ENCODE measurements around the gene ATF7. TPM values are rescaled to one million over a fixed set of nuclear protein-coding genes. Genes with fewer than 3 reads are reported as not detected.
"Not testable (repeated sequence)": the region's sequence is repeated elsewhere in the genome, so short reads cannot be mapped to it uniquely, and the experiment has no call there.

ATF7 gene
- total RNA-seq, 2 donors from 2014 or later: 38.3 to 39.2 TPM

DNA sequence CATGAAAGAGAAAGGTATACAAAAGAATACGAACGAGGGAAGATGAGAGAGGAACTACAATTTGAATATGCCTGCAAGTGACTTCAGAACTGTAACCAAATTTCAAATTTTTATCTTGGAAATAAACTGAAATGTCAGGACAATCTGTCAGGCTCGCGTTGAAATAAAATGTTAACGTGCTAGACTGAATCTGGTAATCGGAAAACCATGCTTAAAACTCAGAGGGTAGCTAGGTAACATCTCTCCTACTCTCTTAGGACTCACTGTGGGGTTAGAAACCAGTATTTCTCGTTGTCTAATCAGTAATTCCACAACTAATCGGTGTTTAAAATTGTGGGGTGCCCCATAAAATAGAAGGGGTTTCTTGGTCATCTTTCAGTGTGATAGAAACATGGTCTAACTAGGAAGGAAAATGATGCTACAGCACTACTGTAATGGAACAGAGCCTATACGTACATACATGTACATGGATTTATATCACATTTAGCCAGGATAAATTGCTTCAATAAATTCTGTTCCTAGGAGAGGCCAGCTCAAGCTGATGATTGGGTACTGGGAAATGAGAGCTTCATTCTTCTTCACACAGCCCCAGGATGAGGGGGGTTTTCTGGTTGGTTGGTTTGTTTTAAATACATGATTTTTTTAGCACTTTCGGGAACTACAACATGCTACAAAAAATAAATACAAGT, 23.9 kb downstream of the ATF7 start:
- intact Hi-C loops (cut with DNase I, micrococcal nuclease): no loop called here
- DNase-seq (no peak), ATAC-seq (no peak)

DNA sequence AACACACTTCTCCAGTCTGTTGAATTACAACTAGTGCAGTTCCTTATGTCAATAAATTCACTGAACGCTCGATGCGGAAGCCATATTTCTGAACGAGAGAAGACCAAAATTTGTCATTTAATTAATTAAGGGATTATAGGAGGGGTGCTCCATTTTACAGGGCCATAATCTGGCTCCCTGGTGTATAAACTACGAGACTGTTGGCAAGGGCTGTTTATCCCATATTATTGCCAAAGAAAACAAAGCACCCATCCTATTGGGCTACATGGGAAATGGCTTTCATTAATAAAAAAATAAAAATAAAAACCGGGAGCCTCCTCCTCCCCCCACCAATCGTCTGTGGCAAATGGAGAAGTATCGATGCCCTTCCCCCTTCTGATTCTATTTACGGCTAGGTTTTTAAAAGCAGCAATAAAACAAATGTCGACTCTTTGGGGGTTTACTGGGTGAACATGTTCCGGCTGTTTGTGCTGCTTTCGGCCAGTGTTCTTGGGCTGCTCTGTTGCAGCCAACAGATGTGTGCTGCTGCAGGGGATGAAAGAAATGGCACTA, 24.8 kb downstream of the ATF7 start:
- intact Hi-C loops (cut with DNase I, micrococcal nuclease): no loop called here
- ATAC-seq (peak; percentile 60), DNase-seq (no peak)

DNA sequence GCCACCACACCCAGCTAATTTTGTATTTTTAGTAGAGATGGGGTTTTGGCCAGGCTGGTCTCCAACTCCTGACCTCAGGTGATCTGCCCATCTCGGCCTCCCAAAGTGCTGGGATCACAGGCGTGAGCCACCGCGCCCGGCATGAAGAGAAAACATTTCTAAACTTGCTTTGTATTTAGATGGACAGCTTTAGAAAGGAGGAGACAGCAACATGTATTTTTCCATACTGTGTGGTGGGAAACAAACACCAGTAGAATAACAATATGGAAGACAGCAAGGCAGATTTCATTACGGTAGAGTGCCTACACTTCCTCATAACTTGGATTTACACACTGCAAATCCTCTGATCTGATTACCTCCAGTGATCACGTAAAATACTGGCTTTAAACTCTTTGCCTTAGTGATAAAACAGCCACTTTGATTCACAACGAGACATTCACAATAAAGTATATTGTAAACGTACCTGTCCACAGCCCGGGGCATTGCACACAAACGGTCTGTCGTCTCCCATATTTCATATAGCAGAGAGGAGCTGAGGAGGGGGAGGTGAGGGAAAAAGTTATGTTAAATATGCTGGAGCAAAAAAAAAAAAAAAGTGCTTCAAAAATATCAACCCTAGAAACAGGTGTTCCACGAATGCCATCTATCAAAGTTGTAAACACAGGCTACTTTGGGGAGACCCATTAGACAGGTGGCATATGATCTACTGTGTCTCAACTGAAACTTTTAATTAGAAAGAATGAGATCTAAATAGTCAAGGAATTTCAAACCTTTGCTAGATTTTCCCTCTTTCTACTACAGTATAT, 25.5 kb downstream of the ATF7 start:
- ATAC-seq (peak; percentile 50), DNase-seq (no peak)
- intact Hi-C loops (cut with DNase I, micrococcal nuclease): no loop called here

DNA sequence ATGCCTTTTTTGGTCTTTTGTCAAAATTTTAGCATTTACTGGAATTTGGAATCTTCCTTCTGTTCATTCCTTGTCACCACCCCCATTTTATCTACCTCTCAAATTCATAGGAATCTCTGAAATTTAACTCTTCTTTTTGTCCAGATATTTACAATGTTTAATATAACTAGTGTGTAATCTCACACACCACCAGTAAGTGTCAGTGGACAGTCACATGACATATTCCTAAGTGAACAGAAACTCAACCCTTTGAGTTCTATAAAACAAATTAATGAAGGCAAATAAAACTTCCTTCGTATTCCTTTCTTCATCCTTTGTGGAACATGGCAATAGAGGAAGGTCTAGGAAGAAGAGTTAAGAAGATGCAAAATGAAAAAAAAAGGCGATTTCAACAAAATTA, 26.6 kb downstream of the ATF7 start:
- no peak for DNase-seq
- intact Hi-C loops (cut with DNase I, micrococcal nuclease): no loop called here
- ATAC-seq: no peak

DNA sequence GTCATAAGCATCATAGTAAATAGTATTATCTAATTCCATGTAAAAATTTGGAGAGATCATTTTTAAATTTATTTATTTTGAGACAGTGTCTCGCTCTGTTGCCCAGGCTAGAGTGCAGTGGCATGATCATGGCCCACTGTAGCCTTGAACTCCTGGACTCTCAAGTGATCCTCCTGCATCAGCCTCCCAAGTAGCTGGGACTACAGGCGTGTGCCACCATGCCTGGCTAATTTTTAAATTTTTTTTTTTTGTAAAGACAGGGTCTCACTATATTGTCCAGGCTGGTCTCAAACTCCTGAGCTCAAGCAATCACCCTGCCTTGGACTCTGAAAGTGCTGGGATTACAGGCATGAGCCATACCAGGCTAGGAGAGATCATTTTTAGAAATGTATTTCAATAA, 27.2 kb downstream of the ATF7 start:
- intact Hi-C loops (cut with DNase I, micrococcal nuclease); ATAC-seq: not testable (repeated sequence)

DNA sequence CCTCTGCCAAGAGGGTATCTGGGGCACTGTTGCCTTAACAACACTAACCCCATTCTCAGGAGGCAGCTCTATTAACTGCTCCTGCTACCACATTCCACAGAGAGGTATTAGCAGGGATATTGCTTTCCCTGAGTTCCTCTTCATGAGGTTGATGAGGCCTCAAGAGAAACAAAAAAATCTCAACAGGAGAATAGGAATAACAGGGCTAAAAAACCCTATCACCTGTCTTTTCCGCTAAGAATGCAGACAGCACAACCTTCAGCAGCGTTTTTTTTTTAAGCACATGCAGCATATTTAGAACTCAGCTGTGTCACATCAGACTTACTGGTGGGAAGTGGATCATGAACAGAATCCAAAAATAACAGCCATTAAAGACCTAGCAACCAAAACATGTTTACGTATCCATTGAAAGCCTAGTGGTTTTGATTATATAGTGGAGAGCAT, 29.2 kb downstream of the ATF7 start:
- intact Hi-C loops (cut with DNase I, micrococcal nuclease): no loop called here
- no peak for ATAC-seq
- no peak for DNase-seq

More for the DNA sequence above, 27.2 kb downstream of the ATF7 start:
- DNase-seq: not testable (repeated sequence)

DNA sequence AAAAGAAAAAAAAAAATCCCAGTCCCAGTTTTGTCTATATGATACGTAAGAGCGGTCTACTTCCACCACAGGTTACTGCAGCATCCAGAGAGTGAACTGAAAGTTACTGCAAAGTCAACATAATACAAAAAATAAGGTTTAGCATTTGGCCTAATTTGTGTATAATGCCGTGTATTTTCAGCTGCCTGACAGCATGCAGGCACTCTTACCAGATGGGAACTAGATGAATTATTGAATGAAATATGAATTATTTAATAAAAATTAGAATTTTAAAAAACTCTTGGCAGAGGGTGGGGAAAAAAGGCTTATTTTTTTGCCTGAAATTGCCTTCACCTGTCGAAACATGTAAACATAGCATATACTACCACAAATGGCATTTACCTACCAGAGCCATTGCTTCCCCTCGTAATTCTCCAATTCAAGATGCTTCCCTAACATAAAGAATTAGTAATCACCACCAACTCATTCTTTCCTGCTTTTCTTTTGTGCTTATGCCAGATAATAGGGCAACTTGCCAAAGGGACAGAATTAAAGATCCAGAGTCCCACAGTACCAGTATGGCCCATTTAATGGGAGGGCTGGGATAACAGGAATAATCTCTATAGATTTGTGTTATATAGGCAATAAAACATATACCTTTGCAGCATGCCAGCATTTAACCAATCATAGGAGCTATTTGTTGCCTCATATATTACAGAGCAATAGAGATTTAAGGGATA, 31.1 kb downstream of the ATF7 start:
- no peak for DNase-seq
- peak; percentile 24 for ATAC-seq

DNA sequence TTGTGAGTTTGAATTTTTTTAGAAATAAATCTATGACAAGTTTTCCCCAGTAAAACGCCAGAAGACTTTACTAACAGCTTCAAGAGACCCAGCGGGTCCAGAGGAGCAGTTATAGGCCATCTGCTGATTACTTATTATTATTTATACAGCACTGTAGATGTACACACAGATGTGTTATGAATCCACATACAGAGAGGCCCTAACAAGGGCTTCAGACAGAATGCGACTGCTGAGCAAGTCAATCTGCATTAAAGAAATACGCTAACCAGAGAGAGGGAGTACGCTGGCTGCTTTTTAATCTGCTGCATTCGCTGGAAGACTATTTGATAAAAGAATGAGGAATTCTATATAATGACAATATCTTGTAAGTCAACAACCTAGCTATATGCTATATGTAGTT, 32.5 kb downstream of the ATF7 start:
- ATAC-seq (no peak), DNase-seq (no peak)
- intact Hi-C loops (cut with DNase I, micrococcal nuclease): no loop called here

More for the DNA sequence above, 31.1 kb downstream of the ATF7 start:
- intact Hi-C loops (cut with DNase I, micrococcal nuclease): no loop called here

DNA sequence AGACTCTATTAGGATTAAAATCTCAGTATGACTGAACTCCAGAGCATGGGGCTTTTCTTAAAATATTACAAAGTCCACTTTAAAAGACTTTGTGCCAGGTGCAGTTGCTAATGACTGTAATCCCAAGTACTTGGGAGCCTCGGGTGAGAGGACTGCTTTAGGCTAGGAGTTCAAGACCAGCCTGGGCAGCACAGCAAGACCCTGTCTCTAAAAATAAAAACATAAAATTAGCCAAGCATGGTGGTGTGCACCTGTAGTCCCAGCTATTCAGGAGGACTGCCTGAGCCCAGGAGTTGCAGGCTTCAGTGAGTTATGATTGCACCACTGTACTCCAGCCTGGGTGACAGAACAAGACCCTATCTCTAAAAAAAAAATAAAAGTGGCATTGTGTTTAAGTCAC, 33.2 kb downstream of the ATF7 start:
- intact Hi-C loops (cut with DNase I, micrococcal nuclease): no loop called here
- ATAC-seq (no peak), DNase-seq (no peak)

DNA sequence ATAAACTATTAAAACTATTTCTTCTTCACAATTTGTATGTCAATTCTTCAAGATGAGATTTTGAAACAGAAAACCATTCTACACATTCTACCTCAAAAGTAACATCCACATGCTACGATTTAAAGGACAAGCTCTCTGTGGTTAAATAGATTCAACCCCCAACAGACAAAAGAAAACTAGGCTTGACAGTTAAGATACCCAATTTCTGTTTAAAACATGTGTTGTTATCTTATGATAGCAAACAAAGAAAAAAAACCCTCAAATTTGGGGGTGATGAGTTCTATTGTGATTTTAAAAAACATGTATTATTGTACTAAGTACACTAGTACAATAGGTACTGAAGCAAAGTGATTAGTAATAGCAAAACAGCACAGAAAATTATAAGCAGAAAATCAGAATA, 33.8 kb downstream of the ATF7 start:
- intact Hi-C loops (cut with DNase I, micrococcal nuclease): no loop called here
- no peak for DNase-seq
- ATAC-seq: no peak

DNA sequence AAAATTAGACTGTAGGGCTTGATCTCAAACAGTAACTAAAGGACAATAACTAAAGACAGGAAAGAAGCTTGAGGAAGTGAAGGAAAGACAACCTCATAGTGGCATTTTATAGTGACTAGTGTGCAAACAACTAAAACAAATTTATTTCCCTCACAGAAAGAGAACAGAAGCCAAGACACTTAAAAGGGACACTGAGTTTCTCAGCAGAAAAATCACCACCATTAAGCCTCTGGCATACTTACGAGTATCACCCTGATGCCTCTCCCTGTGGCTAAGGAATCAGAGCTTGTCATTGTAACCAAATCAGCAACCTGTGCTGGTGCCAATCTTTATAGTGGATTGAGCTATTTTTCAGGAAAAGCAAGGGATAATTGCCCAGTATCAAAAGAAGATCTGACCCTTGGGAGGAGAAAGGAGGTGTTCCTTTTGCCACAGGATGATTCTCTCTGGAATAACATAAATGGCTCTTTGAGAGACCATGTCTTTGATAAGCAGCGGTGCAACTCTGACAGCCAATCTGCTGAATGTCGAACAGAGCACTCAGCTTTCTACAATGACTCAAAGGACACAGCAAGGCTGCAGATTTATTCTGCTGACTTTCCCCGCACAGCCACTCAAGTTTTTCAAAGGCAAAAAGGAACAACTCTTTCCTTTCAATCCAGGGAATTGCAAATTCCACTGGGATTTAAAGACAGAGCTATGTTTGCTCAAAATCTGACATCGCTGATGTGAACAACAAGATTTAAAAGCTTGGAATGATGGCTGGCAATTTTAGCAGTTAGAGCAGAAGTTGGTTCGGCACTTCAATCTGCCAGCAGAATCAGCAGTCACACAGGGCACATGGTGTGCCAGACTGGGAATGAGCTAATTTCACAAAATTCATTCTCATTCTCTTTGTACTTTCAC, 34.6 kb downstream of the ATF7 start:
- ATAC-seq (peak; percentile 74), DNase-seq (no peak)
- intact Hi-C loops (cut with DNase I, micrococcal nuclease): no loop called here

DNA sequence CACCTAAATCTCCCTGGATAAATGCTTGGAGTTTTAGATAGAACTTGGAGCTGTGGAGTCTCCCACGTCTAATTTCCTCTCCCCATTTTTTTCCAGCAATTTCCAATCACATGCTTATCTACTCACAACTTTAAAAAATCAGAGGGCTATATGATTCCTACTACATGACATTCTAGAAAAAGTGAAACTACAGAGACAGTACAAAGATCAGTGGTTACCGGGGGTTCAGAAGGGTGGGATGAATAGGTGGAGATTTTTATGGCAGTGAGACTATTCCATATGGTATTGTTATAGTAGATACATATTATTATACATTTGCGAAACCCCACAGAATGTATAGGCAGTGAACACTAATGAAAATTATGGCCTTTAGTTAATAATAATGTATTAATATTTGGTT, 35.5 kb downstream of the ATF7 start:
- DNase-seq (no peak), ATAC-seq (peak; percentile 62)

DNA sequence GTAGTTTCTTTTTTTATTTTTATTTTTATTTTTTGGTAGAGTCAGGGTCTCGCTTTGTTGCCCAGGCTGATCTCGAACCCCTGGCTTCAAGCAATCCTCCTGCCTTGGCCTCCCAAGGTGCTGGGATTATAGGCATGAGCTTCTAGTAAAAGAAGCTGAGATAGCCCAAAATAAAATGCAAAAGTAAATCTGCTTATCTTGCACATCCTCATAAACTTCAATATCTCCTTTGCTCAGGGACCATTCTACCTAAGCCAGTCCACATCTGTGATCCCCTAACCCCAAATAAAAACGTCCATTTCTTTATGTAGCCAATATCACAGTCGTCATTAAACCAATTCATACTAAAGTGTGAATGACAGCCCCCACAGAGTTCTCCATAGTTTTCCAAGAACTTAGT, 36.3 kb downstream of the ATF7 start:
- intact Hi-C loops (cut with DNase I, micrococcal nuclease): no loop called here
- DNase-seq: no peak
- no peak for ATAC-seq

More for the DNA sequence above, 35.5 kb downstream of the ATF7 start:
- intact Hi-C loops (cut with DNase I, micrococcal nuclease): no loop called here

DNA sequence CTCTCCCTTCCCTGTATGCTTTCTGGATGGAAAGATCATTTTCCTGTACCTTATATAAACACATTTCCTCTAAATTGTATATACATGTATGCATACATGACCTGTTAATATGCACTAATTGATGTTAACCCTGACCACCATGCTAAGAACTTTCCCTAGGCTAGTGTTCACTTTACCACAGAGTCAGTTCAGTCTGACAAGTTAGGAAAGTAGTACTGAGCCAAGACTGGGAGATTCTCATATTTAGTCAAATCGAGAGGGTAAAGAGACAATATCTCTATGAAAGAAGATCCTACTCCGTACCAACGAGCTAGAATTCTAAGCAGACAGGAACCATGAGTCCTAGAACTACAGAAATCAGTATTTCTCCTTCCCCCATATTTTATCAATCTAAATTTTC, 36.8 kb downstream of the ATF7 start:
- intact Hi-C loops (cut with DNase I, micrococcal nuclease): no loop called here
- ATAC-seq (no peak), DNase-seq (no peak)

DNA sequence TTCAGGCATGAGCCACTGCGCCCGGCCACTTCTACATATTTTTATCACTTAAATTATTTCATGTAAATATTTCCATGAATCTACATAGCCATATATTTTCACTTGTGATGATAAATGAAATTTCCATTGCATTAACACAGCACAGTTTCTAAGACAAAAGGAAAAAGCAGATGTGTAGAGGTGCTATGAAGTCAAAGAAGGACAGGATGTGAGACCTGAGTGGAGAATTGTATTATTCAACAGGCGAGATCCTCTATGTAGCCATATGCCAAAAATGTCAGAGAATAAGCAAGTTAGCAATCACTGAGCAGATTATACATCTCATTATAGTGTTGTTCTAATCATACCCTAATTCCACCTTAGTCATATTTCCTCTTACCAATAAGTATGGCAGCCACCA, 38.1 kb downstream of the ATF7 start:
- no peak for ATAC-seq
- intact Hi-C loops (cut with DNase I, micrococcal nuclease): no loop called here
- DNase-seq: no peak

DNA sequence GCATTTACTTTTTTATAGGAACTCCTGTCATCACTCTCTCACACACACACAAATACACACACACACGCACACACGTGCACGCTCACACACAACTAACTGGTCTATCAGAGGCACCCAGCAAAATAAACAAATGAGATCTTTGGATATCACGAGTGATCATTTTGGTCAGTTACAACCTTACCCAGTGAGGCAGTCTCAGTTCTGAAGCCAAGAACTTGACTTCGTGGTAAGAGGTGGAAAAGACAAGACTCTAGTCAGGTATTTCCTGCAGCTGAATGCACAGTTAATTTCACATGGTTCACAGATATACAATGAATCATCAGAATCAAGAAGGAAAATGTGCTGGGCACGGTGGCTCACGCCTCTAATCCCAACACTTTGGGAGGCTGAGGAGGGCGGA, 39.4 kb downstream of the ATF7 start:
- DNase-seq (no peak), ATAC-seq (no peak)
- intact Hi-C loops (cut with DNase I, micrococcal nuclease): no loop called here

DNA sequence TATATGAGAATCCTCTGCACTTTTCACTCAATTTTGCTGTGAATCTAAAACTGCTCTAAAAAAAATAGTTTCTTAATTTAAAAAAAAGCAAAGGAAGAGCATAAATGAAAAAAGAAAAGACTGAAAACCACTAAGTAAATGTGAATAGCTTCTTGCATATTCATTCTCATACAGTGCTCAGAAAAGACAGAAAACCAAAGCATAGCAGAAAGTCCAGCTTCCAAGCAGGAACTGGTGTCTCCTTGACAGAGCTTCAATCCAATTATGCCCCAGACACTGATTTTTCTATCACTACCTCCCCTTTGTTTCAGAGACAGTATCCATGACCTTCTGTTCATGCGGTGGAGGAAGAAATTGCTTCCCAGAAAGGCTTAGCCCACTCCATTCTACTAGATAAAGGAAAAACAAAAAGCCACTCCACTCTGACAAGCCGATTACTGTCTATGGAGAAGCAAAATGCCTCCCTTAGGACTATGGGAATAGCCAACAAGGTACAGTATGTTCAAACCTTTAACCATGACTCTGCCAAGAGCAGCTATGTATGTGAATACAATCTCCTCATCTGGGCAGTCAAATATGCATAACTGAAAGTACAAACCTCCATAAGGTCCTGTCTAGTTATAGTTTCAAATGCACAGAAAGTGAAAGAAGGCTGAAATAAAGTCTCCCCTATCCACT, 40.6 kb downstream of the ATF7 start:
- intact Hi-C loops (cut with DNase I, micrococcal nuclease): no loop called here
- no peak for ATAC-seq
- no peak for DNase-seq

DNA sequence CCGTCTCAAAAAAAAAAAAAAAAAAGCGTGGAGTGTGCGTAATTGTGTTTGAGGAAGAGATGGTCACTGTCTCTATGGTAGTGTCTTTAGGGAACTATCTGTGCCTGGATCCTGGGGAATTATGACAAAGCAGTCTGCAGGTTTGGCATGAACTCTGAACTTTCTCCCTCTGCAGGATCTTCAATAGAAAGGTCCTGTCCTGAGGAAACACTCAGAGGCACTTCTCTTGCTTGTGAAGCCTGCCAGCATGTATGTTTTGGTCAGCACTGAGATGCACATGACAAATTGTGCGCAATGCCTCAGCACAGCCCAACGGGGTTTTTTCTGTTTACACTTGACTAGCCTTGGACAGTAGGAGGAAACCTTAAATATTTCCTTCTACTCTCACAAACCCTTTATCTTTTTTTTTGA, 46.6 kb downstream of the ATF7 start:
- intact Hi-C loops (cut with DNase I, micrococcal nuclease): no loop called here

More for the DNA sequence above, 46.6 kb downstream of the ATF7 start:
- ATAC-seq: no peak
- DNase-seq: no peak
